GM12874 (cell line): ENCODE results near the gene PEX14.

Source experiments
- TF ChIP-seq, protein P1 (sequence below): IDR thresholded peaks from 2 replicates; pipeline ENCODE4 v1.5.1; 2011; ENCODE audit warnings: low read depth, mild to moderate bottlenecking, control low read depth, low read length, moderate library complexity; ENCODE audit not compliant: insufficient read depth

PEX14 gene

DNA sequence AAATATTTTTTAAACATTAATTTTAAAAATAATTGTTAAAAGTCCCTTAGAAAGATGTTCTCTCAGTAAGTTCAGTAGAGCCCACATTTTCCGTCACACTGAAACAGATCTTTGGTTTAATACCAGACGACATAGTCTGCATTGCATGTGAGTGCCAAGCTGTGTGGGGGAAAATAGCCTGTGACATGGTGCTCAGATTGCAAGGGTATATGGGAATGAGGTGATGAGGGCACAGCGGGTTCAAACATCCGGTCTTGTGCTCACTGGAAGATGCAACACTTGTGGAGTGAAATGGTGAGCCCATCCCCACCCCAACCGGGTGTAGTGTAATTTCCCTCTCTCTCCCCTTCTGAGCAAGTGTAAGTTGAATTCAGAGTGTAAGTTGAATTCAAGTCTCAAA lies 114.3 kb downstream of the PEX14 start:
- TF ChIP-seq, protein P1, sequence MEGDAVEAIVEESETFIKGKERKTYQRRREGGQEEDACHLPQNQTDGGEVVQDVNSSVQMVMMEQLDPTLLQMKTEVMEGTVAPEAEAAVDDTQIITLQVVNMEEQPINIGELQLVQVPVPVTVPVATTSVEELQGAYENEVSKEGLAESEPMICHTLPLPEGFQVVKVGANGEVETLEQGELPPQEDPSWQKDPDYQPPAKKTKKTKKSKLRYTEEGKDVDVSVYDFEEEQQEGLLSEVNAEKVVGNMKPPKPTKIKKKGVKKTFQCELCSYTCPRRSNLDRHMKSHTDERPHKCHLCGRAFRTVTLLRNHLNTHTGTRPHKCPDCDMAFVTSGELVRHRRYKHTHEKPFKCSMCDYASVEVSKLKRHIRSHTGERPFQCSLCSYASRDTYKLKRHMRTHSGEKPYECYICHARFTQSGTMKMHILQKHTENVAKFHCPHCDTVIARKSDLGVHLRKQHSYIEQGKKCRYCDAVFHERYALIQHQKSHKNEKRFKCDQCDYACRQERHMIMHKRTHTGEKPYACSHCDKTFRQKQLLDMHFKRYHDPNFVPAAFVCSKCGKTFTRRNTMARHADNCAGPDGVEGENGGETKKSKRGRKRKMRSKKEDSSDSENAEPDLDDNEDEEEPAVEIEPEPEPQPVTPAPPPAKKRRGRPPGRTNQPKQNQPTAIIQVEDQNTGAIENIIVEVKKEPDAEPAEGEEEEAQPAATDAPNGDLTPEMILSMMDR: no peak

DNA sequence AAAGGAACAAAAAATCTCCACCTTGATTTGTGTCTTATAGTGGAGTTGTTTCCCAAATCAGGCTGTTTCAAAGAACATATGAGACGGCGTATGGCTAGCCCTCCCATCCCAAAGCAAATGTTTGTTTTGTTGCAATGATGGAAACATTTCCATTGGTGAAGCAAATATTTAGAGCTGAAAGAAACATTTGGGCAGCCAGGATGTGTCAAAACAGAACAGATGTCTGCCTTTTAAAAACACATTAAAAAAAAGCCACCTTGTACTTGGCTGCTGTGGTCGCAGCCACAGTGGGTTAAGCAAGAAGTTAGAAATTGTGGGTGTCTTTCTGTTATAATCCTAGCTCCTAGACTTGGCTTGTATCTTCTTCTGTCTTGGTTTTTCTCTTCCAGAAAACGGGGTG lies 116.3 kb downstream of the PEX14 start:
- TF ChIP-seq, protein P1: no peak

DNA sequence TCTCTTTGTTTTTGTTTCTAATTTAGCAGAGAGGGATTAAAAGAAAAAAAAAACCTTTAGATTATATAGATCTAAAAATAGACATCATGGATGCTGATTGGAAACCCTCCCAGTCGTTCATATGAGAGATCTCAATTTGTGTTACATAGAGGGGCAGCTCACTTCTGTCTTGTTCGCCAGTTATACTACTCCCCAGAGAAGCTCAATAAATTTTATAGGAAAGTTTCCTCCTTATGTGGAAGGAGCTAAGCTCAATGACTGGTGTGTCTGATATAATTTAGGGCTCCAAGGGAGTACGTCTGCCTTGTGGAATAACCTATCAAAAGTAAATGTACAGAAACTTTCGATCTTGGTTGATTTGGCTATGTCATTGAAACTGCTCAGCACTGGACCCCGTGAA lies 117.6 kb downstream of the PEX14 start:
- TF ChIP-seq, protein P1: no peak

DNA sequence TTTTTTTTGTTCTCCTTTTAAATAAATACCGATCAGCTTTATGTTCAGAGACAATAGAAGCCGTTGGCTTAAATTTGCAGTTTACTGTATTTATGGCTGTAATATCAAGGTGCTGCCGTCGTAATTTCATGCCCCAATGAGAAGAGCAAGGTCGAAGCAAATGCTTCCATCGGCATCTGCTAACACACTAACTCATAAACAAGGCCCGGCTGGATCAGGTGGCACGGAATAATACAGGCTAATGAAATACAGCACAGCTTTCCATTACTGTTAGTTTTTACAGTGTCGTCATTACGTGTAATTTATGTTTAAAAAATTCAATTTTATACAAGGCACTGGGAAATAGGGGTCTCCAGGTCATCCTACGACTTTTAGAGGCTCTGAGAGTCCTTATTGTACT lies 119.0 kb downstream of the PEX14 start:
- TF ChIP-seq, protein P1: no peak

DNA sequence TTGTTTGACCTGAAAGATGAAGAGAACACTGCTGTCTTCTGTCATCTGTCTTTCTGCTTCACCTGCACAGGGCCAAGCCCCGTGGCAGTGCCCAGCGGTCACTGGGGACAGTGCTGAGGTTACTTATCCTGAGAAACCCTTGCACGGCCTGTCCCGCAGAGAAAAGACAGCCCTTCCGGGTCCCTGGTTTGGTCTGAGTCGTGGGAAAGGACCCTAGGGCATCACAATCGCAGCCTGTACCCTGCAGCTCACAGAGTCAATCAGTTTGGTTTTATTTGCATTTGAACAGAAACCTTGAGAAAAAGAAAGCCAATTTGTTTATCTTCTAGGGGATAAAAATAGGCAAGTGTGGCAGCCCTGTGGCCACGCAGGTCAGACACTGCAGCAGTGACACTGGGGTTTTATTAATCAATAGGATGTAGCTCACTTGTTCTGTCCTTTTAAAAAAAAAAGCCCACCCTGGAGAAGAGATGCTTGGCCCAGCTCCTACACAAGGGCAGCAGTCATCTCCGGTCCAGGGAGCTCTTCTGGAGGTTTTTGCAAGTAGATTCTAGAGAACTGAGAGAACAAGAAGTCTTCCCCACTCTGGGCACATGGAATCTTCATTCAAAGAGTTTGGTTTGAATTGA lies 120.0 kb downstream of the PEX14 start:
- TF ChIP-seq, protein P1: no peak

DNA sequence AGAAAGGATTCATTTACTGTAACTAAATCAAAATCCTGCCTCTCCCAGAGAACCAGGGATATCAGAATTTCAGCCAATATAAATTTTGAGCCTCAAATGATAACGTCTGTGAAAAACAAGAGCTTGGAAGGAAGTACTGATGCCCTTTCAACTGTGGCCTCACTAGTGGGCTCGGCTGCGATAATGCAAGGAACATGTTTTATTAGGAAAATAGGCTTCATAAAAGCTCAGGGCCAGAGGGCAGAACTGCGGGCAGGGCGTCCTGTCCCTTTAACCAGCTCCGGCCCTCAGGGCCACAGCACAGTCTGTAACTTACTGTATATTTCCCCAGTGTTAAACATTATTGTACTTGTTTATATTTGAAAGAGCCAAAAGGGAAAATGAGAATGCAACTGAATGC lies 122.0 kb downstream of the PEX14 start:
- TF ChIP-seq, protein P1: no peak

DNA sequence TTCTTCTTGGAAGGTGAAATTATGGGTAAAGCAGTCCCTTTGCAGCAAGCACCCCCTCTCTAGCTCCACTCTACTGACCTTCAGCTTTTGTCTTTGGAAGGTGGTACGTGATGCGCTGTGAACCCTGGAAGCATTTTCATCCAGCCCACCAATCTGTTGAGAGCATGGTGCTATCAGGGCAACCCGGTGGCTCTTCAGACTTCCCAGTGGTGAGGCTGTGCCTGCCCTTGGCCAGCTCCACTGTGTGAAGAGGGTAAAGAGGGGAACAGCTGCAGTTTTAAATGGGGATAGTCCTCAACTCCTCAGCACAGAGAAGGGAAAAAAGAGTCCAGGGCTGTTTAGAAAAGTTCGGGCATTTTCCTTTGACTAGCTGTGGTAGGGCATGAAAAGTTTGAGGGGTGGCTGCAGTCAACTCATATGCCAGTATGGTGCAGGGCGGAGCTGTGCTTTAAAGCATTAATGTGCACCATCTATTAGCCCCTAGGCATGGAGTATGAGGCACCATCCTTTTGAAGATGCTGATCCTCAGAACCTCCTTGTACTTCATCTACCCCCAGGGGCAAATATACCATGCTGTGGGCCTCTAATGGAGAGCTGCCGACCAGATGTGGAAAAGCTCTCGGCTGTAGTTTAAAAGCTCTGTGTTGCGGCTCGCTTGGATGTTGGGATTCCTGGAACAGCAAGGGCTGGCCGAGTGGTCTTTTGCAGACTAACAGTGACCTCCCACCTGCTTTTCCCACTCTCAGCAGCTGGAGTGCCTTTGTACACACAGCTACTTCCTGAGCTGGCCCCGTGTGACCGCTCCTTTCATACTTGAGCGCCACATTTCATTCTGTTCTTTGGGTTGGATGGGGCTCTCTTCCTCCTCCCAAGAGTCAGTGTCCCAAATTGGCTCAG lies 123.0 kb downstream of the PEX14 start:
- TF ChIP-seq, protein P1: no peak
